ENCODE data around the gene SDK2. TPM values are rescaled to one million over a fixed set of nuclear protein-coding genes. Genes with fewer than 3 reads are reported as not detected.

Gene SDK2
- total and polyA plus RNA-seq, 2 of the 4 experiments (the other 2 are of a cell fraction): under 0.01 to 0.03 TPM

DNA sequence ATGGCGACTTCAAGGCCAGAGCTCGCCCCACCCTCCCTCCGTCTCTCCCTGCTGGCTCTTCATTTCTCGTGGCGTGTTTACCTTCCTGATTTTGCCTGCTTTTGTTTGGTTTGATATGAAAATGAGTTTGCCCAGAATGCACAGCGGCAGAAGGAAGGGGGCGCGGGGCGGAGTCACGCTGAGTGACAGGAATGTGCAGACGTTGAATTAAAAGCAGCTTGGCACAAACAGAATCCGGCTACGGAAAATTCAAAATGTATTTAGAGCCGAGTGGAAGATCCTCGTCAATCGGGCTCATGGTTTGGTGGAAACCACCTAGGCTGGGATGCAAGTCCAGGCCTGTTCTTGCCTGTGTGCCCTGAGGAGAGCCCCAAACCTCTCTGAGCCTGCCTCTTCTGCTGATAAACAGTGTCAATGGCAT lies 102.7 kb downstream of the SDK2 start:
- no peaks in the 10 kb centered on the region for H3K9me1 ChIP-seq (ENCODE audit: insufficient read depth, low read length)
- no peak overlapping the region for H3K23ac ChIP-seq (ENCODE audit: low read depth, low read length)
- H3K18ac ChIP-seq (ENCODE audit: low read depth, low read length): no peak overlapping the region
- no peaks in the 10 kb centered on the region for H3K9me3 ChIP-seq (ENCODE audit: control insufficient read depth, insufficient read depth, low read length)
- H4K5ac ChIP-seq (ENCODE audit: low read depth, low read length): no peak overlapping the region
- intact Hi-C loops (cut with micrococcal nuclease) (no loop called here), in situ Hi-C loops (cut with MboI; ENCODE audit: low sequenced_read_pairs) (loop anchor here (25.0 kb wide), 1 partner anchor 279 kb away; the partner anchor contains the start of gene CPSF4L), dilution Hi-C loops (cut with HindIII; ENCODE audit: low sequenced_read_pairs, unreplicated experiment) (no loop called here)
- no peak overlapping the region for H3K56ac ChIP-seq (ENCODE audit: extremely low read depth, insufficient read depth, low read length)
- no peak overlapping the region for H3K27ac ChIP-seq (ENCODE audit: insufficient read depth, low read length)
- WGBS, 2 experiments (ENCODE audit: extremely low coverage in 2 of 2, insufficient read length in 1 of 2): 78% methylated on average over 15 of the region's 16 CpGs; no CpG with 5 or more reads in 1 of the 2 experiments
- H2AK9ac ChIP-seq (replicated peaks; ENCODE audit: low read depth, low read length, poor library complexity): no peak overlapping the region
- H4K91ac ChIP-seq (ENCODE audit: insufficient read depth, low read depth, low read length): no peak overlapping the region
- H2AFZ ChIP-seq (replicated peaks; ENCODE audit: low read length, poor library complexity): no peak overlapping the region
- no peak overlapping the region for H2BK20ac ChIP-seq (ENCODE audit: low read depth, low read length)
- no peak overlapping the region for H3K9ac ChIP-seq (ENCODE audit: low read depth, low read length)
- ChIA-PET CTCF (no interaction called here), POLR2A (ENCODE audit: unreplicated experiment) (no interaction called here)
- no peak overlapping the region for H2BK15ac ChIP-seq (ENCODE audit: low read depth, low read length)
- no peak overlapping the region for H4K8ac ChIP-seq (ENCODE audit: low read depth in 2 of 2, low read length in 2 of 2)
- no peak for ATAC-seq (ENCODE audit: low read depth)
- no peak overlapping the region for H3K14ac ChIP-seq (replicated peaks; ENCODE audit: low read depth, low read length)
- no peak overlapping the region for H3K4me2 ChIP-seq (ENCODE audit: low read depth, low read length)
- no TSS peak for BruUV-seq (replicated peaks)
- no peak for DNase-seq
- no peak for TF ChIP-seq NFE2L2 (IDR thresholded peaks at IDR 0.05; ENCODE audit: low read depth, low read length)
- TF ChIP-seq, protein P1, sequence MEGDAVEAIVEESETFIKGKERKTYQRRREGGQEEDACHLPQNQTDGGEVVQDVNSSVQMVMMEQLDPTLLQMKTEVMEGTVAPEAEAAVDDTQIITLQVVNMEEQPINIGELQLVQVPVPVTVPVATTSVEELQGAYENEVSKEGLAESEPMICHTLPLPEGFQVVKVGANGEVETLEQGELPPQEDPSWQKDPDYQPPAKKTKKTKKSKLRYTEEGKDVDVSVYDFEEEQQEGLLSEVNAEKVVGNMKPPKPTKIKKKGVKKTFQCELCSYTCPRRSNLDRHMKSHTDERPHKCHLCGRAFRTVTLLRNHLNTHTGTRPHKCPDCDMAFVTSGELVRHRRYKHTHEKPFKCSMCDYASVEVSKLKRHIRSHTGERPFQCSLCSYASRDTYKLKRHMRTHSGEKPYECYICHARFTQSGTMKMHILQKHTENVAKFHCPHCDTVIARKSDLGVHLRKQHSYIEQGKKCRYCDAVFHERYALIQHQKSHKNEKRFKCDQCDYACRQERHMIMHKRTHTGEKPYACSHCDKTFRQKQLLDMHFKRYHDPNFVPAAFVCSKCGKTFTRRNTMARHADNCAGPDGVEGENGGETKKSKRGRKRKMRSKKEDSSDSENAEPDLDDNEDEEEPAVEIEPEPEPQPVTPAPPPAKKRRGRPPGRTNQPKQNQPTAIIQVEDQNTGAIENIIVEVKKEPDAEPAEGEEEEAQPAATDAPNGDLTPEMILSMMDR (conservative IDR thresholded peaks at IDR 0.05; ENCODE audit: low read depth, low read length): no peak
- TF ChIP-seq FOS (IDR thresholded peaks at IDR 0.05; ENCODE audit: low read depth, low read length): no peak
- TF ChIP-seq, protein P2, sequence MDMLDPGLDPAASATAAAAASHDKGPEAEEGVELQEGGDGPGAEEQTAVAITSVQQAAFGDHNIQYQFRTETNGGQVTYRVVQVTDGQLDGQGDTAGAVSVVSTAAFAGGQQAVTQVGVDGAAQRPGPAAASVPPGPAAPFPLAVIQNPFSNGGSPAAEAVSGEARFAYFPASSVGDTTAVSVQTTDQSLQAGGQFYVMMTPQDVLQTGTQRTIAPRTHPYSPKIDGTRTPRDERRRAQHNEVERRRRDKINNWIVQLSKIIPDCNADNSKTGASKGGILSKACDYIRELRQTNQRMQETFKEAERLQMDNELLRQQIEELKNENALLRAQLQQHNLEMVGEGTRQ (IDR thresholded peaks at IDR 0.05; ENCODE audit: low read depth, low read length): no peak
- TF ChIP-seq CHD1 (IDR thresholded peaks at IDR 0.05; ENCODE audit: low read depth, low read length): no peak
- no peak for TF ChIP-seq POLR2A (IDR thresholded peaks at IDR 0.05; ENCODE audit: low read depth, low read length)
- TF ChIP-seq CEBPB (IDR thresholded peaks at IDR 0.05; ENCODE audit: low read depth, low read length): no peak
- no peak for TF ChIP-seq SMC3 (IDR thresholded peaks at IDR 0.05; ENCODE audit: low read depth, low read length)
- TF ChIP-seq RFX5 (IDR thresholded peaks at IDR 0.05; ENCODE audit: low read depth, low read length): no peak
- TF ChIP-seq MXI1 (IDR thresholded peaks at IDR 0.05; ENCODE audit: borderline replicate concordance, low read depth, low read length): no peak
- no peak for TF ChIP-seq BHLHE40 (IDR thresholded peaks at IDR 0.05; ENCODE audit: low read depth, low read length)
- TF ChIP-seq RAD21 (IDR thresholded peaks at IDR 0.05; ENCODE audit: low read length): no peak
- no peak for TF ChIP-seq RCOR1 (IDR thresholded peaks at IDR 0.05; ENCODE audit: insufficient replicate concordance, low read length)
- TF ChIP-seq MAFK (IDR thresholded peaks at IDR 0.05; ENCODE audit: low read depth, low read length): no peak
- TF ChIP-seq MAZ (IDR thresholded peaks at IDR 0.05; ENCODE audit: borderline replicate concordance, low read depth, low read length): no peak
- TF ChIP-seq, protein P3, sequence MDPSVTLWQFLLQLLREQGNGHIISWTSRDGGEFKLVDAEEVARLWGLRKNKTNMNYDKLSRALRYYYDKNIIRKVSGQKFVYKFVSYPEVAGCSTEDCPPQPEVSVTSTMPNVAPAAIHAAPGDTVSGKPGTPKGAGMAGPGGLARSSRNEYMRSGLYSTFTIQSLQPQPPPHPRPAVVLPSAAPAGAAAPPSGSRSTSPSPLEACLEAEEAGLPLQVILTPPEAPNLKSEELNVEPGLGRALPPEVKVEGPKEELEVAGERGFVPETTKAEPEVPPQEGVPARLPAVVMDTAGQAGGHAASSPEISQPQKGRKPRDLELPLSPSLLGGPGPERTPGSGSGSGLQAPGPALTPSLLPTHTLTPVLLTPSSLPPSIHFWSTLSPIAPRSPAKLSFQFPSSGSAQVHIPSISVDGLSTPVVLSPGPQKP (IDR thresholded peaks at IDR 0.05; ENCODE audit: borderline replicate concordance, low read depth, low read length): no peak
- no peaks in the 10 kb centered on the region; the same call in 1 of the 2 replicates for H3K27me3 ChIP-seq (ENCODE audit: control insufficient read depth, insufficient read depth, low read length)
- no peak overlapping the region for H2BK5ac ChIP-seq (ENCODE audit: low read depth, low read length, poor library complexity, severe bottlenecking)
- H2AK5ac ChIP-seq (ENCODE audit: low read depth, low read length): no peak overlapping the region
- no peak overlapping the region for H2BK120ac ChIP-seq (ENCODE audit: low read depth, low read length)
- H4K20me1 ChIP-seq (ENCODE audit: insufficient read depth, low read length): no peaks in the 10 kb centered on the region
- no peak overlapping the region for H3K4ac ChIP-seq (ENCODE audit: low read depth, low read length)
- H3K4me3 ChIP-seq (ENCODE audit: insufficient read depth, low read depth, low read length): no peak overlapping the region
- H3K79me1 ChIP-seq (ENCODE audit: low read depth in 1 of 2, low read length in 2 of 2): no peaks in the 10 kb centered on the region
- no peaks in the 10 kb centered on the region for H3K4me1 ChIP-seq (ENCODE audit: control insufficient read depth, insufficient read depth, low read length)
- no peaks in the 10 kb centered on the region for H3K36me3 ChIP-seq (ENCODE audit: control insufficient read depth, insufficient read depth, low read length)
